ENCODE data around the gene ADGRL1. TPM values are rescaled to one million over a fixed set of nuclear protein-coding genes. Genes with fewer than 3 reads are reported as not detected.

The ADGRL1 gene
- total and polyA plus RNA-seq, 5 experiments from 2014 or later = 0.29 to 28.0 (median 0.96) TPM

Other genes with a start within 250 kb of the ADGRL1 start
- gene RFX1, start 199.8 kb downstream of the ADGRL1 start, total RNA-seq = 10 to 100 TPM; 17.1 to 18.8 TPM
- gene RFX1, start 199.8 kb downstream of the ADGRL1 start, polyA plus RNA-seq = 1 to 10 TPM in 2 of 3 donors, under 1 TPM in 1; 0.84 to 1.1 (median 1.0) TPM
- not detected for gene RLN3, start 178.0 kb downstream of the ADGRL1 start, total RNA-seq
- under 1 TPM in 1 of 3 donors, not detected in 2; 0.50 TPM for gene RLN3, start 178.0 kb downstream of the ADGRL1 start, polyA plus RNA-seq
- gene IL27RA, start 174.4 kb downstream of the ADGRL1 start, total RNA-seq = 10 to 100 TPM; 54.2 to 54.7 TPM
- 10 to 100 TPM; 54.5 to 91.2 (median 83.9) TPM for gene IL27RA, start 174.4 kb downstream of the ADGRL1 start, polyA plus RNA-seq
- not detected for gene PALM3, start 144.1 kb downstream of the ADGRL1 start, total RNA-seq
- gene PALM3, start 144.1 kb downstream of the ADGRL1 start, polyA plus RNA-seq = under 1 TPM in 1 of 3 donors, not detected in 2; 0.13 TPM
- under 1 TPM; 0.44 to 0.99 TPM for gene MISP3, start 133.4 kb downstream of the ADGRL1 start, total RNA-seq
- gene MISP3, start 133.4 kb downstream of the ADGRL1 start, polyA plus RNA-seq = 1 to 10 TPM in 1 of 3 donors, under 1 TPM in 2; 0.36 to 1.4 (median 0.59) TPM
- gene C19orf67, start 120.4 kb downstream of the ADGRL1 start, total RNA-seq = under 1 TPM in 1 of 2 experiments, not detected in 1; 0.85 TPM
- gene C19orf67, start 120.4 kb downstream of the ADGRL1 start, polyA plus RNA-seq = not detected
- gene SAMD1, start 115.4 kb downstream of the ADGRL1 start, total RNA-seq = 10 to 100 TPM; 66.4 to 68.3 TPM
- 1 to 10 TPM; 2.3 to 5.2 (median 2.7) TPM for gene SAMD1, start 115.4 kb downstream of the ADGRL1 start, polyA plus RNA-seq
- gene PRKACA, start 88.4 kb downstream of the ADGRL1 start, total RNA-seq = 10 to 100 TPM; 54.7 to 56.8 TPM
- gene PRKACA, start 88.4 kb downstream of the ADGRL1 start, polyA plus RNA-seq = 1 to 10 TPM; 1.1 to 1.8 (median 1.3) TPM
- 1 to 10 TPM; 2.7 to 4.6 TPM for gene ASF1B, start 69.6 kb downstream of the ADGRL1 start, total RNA-seq
- 1 to 10 TPM; 2.3 to 4.2 (median 3.7) TPM for gene ASF1B, start 69.6 kb downstream of the ADGRL1 start, polyA plus RNA-seq
- gene ADGRE5, start 175.3 kb upstream of the ADGRL1 start, total RNA-seq = 100 to 1,000 TPM; 112 to 116 TPM
- gene ADGRE5, start 175.3 kb upstream of the ADGRL1 start, polyA plus RNA-seq = 100 to 1,000 TPM; 122 to 164 (median 158) TPM
- 100 to 1,000 TPM; 158 to 165 TPM for gene DDX39A, start 213.2 kb upstream of the ADGRL1 start, total RNA-seq
- gene DDX39A, start 213.2 kb upstream of the ADGRL1 start, polyA plus RNA-seq = 100 to 1,000 TPM in 2 of 3 donors, 10 to 100 TPM in 1; 96.0 to 136 (median 106) TPM
- 100 to 1,000 TPM; 188 to 200 TPM for gene PKN1, start 227.1 kb upstream of the ADGRL1 start, total RNA-seq
- gene PKN1, start 227.1 kb upstream of the ADGRL1 start, polyA plus RNA-seq = 10 to 100 TPM; 45.5 to 96.6 (median 56.8) TPM